Measurements from ENCODE around the gene MKLN1. TPM values are rescaled to one million over a fixed set of nuclear protein-coding genes. Genes with fewer than 3 reads are reported as not detected.

Gene MKLN1
- total and polyA plus RNA-seq, 2 of the 13 experiments (the other 11 are each of a cell fraction or from before 2014, with no cell fraction given): 33.6 to 43.5 TPM

GRCh38 chr7:131529617-131530016, 201.9 kb downstream of the MKLN1 start:
- no TSS peak for BruUV-seq (replicated peaks)
- no peaks in the 10 kb centered on the region for H3K4me1 ChIP-seq (ENCODE audit: insufficient read depth, low read length)
- no peak overlapping the region for H2AFZ ChIP-seq (ENCODE audit: low read length)
- in situ Hi-C loops (cut with HindIII; ENCODE audit: extremely low pct_ligation_motif_present, low pct_unique_long_range_greater_than_20kb) (no loop called here), intact Hi-C loops (cut with micrococcal nuclease; ENCODE audit: unreplicated experiment) (no loop called here)
- ChIA-PET POLR2A (no interaction called here), CTCF (ENCODE audit: low intra/inter-chr PET ratio, low total read pairs) (no interaction called here)
- no peak overlapping the region for H3K4me3 ChIP-seq (replicated peaks in 1 of 3; ENCODE audit: insufficient read depth in 1 of 3, low read depth in 2 of 3, low read length in 3 of 3)
- 59% methylated on average over 7 of the region's 11 CpGs for WGBS (ENCODE audit: low lambda C conversion rate)
- FAIRE-seq (no peak), DNase-seq (ENCODE audit: low spot score) (no peak), ATAC-seq (no peak)
- H3K4me2 ChIP-seq (ENCODE audit: low read depth, low read length): no peak overlapping the region
- H3K27me3 ChIP-seq (ENCODE audit: control insufficient read depth in 1 of 2, insufficient read depth in 2 of 2, low read length in 2 of 2): peaks cover 1 to 18% of the 10 kb centered on the region in 2 experiments; a peak in 2 of 5 replicates
- H4K20me1 ChIP-seq (ENCODE audit: insufficient read depth, low read length): no peaks in the 10 kb centered on the region
- no peak overlapping the region for H3K27ac ChIP-seq (ENCODE audit: extremely low read length, insufficient read depth, low read length)
- no peaks in the 10 kb centered on the region for H3K36me3 ChIP-seq (replicated peaks in 1 of 2; ENCODE audit: control insufficient read depth in 1 of 2, insufficient read depth in 2 of 2, low read length in 2 of 2)
- H3K9me3 ChIP-seq (ENCODE audit: low read length): no peaks in the 10 kb centered on the region
- H3K79me2 ChIP-seq (ENCODE audit: insufficient read depth, low read length): no peaks in the 10 kb centered on the region
- no peak overlapping the region for H3K9ac ChIP-seq (ENCODE audit: insufficient read depth, low read depth, low read length)
- TF ChIP-seq PRDM4 (CRISPR knock-in tag; IDR thresholded peaks at IDR 0.05; ENCODE audit: borderline replicate concordance): no peak
- no peak for TF ChIP-seq ZNF75D (CRISPR knock-in tag; IDR thresholded peaks at IDR 0.05; ENCODE audit: borderline replicate concordance)
- TF ChIP-seq ZNF564 (CRISPR knock-in tag; IDR thresholded peaks at IDR 0.05): no peak
- no peak for TF ChIP-seq ZNF256 (CRISPR knock-in tag; conservative IDR thresholded peaks at IDR 0.05)
- TF ChIP-seq TRAFD1 (CRISPR knock-in tag; IDR thresholded peaks at IDR 0.05; ENCODE audit: borderline replicate concordance): no peak
- no peak for TF ChIP-seq ZNF724P (CRISPR knock-in tag; IDR thresholded peaks at IDR 0.05; ENCODE audit: borderline replicate concordance)
- no peak for TF ChIP-seq ZNF230 (CRISPR knock-in tag; IDR thresholded peaks at IDR 0.05)
- no peak for TF ChIP-seq ZNF414 (CRISPR knock-in tag; IDR thresholded peaks at IDR 0.05)
- TF ChIP-seq ZNF691 (CRISPR knock-in tag; IDR thresholded peaks at IDR 0.05; ENCODE audit: borderline replicate concordance, low read depth): no peak
- no peak for TF ChIP-seq AHR (CRISPR knock-in tag; IDR thresholded peaks at IDR 0.05)
- TF ChIP-seq DRAP1 (CRISPR knock-in tag; IDR thresholded peaks at IDR 0.05): no peak
- no peak for TF ChIP-seq HOMEZ (CRISPR knock-in tag; IDR thresholded peaks at IDR 0.05; ENCODE audit: low read depth)
- no peak for TF ChIP-seq ZNF615 (CRISPR knock-in tag; IDR thresholded peaks at IDR 0.05; ENCODE audit: borderline replicate concordance)

All from HepG2 (cell line).